Body of pancreas (tissue), 4 donors: ENCODE measurements around the gene IMMT.

Experiments
- CTCF ChIP-seq, 7 experiments: fragments of 450-650 bp in 4 of 7; fragments of 200-600 bp in 3 of 7; sonication (generic) in 3 of 7; IDR thresholded peaks; one replicate each; pipeline ENCODE4 v1.5.1; 2016 to 2019; ENCODE audit warnings: antibody characterized with exemption in 7 of 7
- POLR2A ChIP-seq, 3 donors: fragments of 450-650 bp; IDR thresholded peaks; one replicate each; pipeline ENCODE4 v1.6.1; 2016; ENCODE audit warnings: antibody characterized with exemption in 3 of 3, mild to moderate bottlenecking in 2 of 3

GRCh38 chr2:86185517-86186212 is 9.6 kb downstream of the IMMT start:
- TF ChIP-seq CTCF (IDR thresholded peaks at IDR 0.05) (no peak), POLR2A (IDR thresholded peaks at IDR 0.05) (no peak)
